Progenitor cell of endocrine pancreas (in vitro differentiated cells): ENCODE data around the gene TMEM8B. TPM values are rescaled to one million over a fixed set of nuclear protein-coding genes. Genes with fewer than 3 reads are reported as not detected.

Source experiments
- DNase-seq: peaks from one replicate; pipeline ENCODE4 v3.0.0; 2021; ENCODE audit warnings: low spot score; ENCODE audit not compliant: unreplicated experiment
- H3K27ac Mint-ChIP-seq: 2 replicates; pipeline ENCODE4 v1.8.0; 2021; ENCODE audit warnings: mild to moderate bottlenecking, moderate library complexity, mixed read lengths
- H3K27me3 Mint-ChIP-seq: 2 replicates; pipeline ENCODE4 v1.8.0; 2021; ENCODE audit warnings: mixed read lengths
- H3K36me3 Mint-ChIP-seq: 2 replicates; pipeline ENCODE4 v1.8.0; 2022; ENCODE audit warnings: mixed read lengths; ENCODE audit not compliant: insufficient read depth
- H3K4me1 Mint-ChIP-seq: 2 replicates; pipeline ENCODE4 v1.8.0; 2021; ENCODE audit warnings: low read depth, mixed read lengths
- H3K4me3 Mint-ChIP-seq: 2 replicates; pipeline ENCODE4 v1.8.0; 2021; ENCODE audit warnings: low read depth, mild to moderate bottlenecking, moderate library complexity, mixed read lengths
- H3K9me3 Mint-ChIP-seq: 2 replicates; pipeline ENCODE4 v1.8.0; 2021; ENCODE audit warnings: low read depth, mixed read lengths
- CTCF ChIP-seq: fragments of 200-600 bp; sonication (generic); IDR thresholded peaks from one replicate; pipeline ENCODE4 v1.5.0; 2021; ENCODE audit warnings: antibody characterized with exemption, mild to moderate bottlenecking; ENCODE audit not compliant: unreplicated experiment
- total RNA-seq: library from RNA; stranded (reverse); gene quantifications from 2 replicates; pipeline ENCODE4 v1.2.1, GENCODE V29; 2021

TMEM8B gene
- total RNA-seq, 1 donor from 2014 or later = 24.1 TPM

- H3K9me3 Mint-ChIP-seq = no peaks in the 10 kb centered on the region
- H3K36me3 Mint-ChIP-seq = peaks cover 13% of the 10 kb centered on the region
- H3K27me3 Mint-ChIP-seq = no peaks in the 10 kb centered on the region
- DNase-seq = no peak
- H3K4me3 Mint-ChIP-seq = no peak overlapping the region
- no peak for TF ChIP-seq CTCF
- no peak overlapping the region for H3K27ac Mint-ChIP-seq
- peaks cover 3% of the 10 kb centered on the region for H3K4me1 Mint-ChIP-seq
Observed at GRCh38 chr9:35806101-35806500, 22.9 kb upstream of the TMEM8B start.

- no peaks in the 10 kb centered on the region for H3K27me3 Mint-ChIP-seq
- no peak overlapping the region for H3K27ac Mint-ChIP-seq
- DNase-seq = no peak
- H3K4me1 Mint-ChIP-seq = peaks cover 10% of the 10 kb centered on the region
- no peaks in the 10 kb centered on the region for H3K9me3 Mint-ChIP-seq
- no peak for TF ChIP-seq CTCF
- H3K36me3 Mint-ChIP-seq = peaks cover 6% of the 10 kb centered on the region
- no peak overlapping the region for H3K4me3 Mint-ChIP-seq
Observed at GRCh38 chr9:35808433-35808832, 20.6 kb upstream of the TMEM8B start.

- Mint-ChIP-seq H3K4me3 (no peak overlapping the region), H3K4me1 (peaks cover 18% of the 10 kb centered on the region), H3K27ac (no peak overlapping the region), H3K9me3 (no peaks in the 10 kb centered on the region), H3K27me3 (no peaks in the 10 kb centered on the region), H3K36me3 (peaks cover 3% of the 10 kb centered on the region)
- DNase-seq = no peak
- TF ChIP-seq CTCF = no peak
Observed at GRCh38 chr9:35810122-35810521, 18.9 kb upstream of the TMEM8B start.

GRCh38 chr9:35811381-35812024, 17.5 kb upstream of the TMEM8B start:
- Mint-ChIP-seq H3K27ac (peak overlapping the region; percentile 59), H3K4me3 (peak overlapping the region; percentile 77), H3K27me3 (no peaks in the 10 kb centered on the region)

GRCh38 chr9:35812025-35812602, 16.9 kb upstream of the TMEM8B start, which contains the start of gene SPAG8:
TSS of gene SPAG8 (minus strand) at chr9:35812262. CDS start at chr9:35812147, 115 bp downstream.
- Mint-ChIP-seq H3K27ac (peak within 1 kb of the TSS; percentile 94), H3K9me3 (peaks cover 3% of the 10 kb centered on the region)
- DNase-seq = peak; percentile 75

More at GRCh38 chr9:35811381-35812024, 17.5 kb upstream of the TMEM8B start:
- Mint-ChIP-seq H3K4me1 (peaks cover 21% of the 10 kb centered on the region), H3K36me3 (peaks cover 1% of the 10 kb centered on the region), H3K9me3 (peaks cover 3% of the 10 kb centered on the region)
- no peak for TF ChIP-seq CTCF
- DNase-seq = no peak

More at GRCh38 chr9:35812025-35812602, 16.9 kb upstream of the TMEM8B start, which contains the start of gene SPAG8:
- H3K4me1 Mint-ChIP-seq = peaks cover 21% of the 10 kb centered on the region
- H3K27me3 Mint-ChIP-seq = no peaks in the 10 kb centered on the region
- peaks cover 1% of the 10 kb centered on the region for H3K36me3 Mint-ChIP-seq
- peak within 1 kb of the TSS; percentile 77 for H3K4me3 Mint-ChIP-seq
- TF ChIP-seq CTCF = no peak
